Activated gamma-delta T cell (primary cell): ENCODE results near the gene KRT85.
"Not testable (repeated sequence)": the region's sequence is repeated elsewhere in the genome, so short reads cannot be mapped to it uniquely, and the experiment has no call there.

Experiments used
- DNase-seq: peaks from one replicate; lab custom pipeline; 2025; lab: John Stamatoyannopoulos, UW

KRT85 gene

GRCh38 chr12:52323416-52324152, 43.7 kb downstream of the KRT85 start:
- DNase-seq, result no peak

GRCh38 chr12:52323001-52323400, 44.3 kb downstream of the KRT85 start:
- DNase-seq, result no peak

GRCh38 chr12:52322069-52322468, 45.2 kb downstream of the KRT85 start:
- no peak for DNase-seq

GRCh38 chr12:52321418-52321817, 45.9 kb downstream of the KRT85 start:
- DNase-seq, result no peak

- no peak for DNase-seq
Observed at GRCh38 chr12:52320784-52321400, 46.4 kb downstream of the KRT85 start, which contains the start of gene KRT83. Gene KRT83, minus strand, starts transcription at chr12:52321398. Its CDS starts 63 bp downstream, at chr12:52321335.

- DNase-seq, result no peak
Observed at GRCh38 chr12:52319097-52319496, 48.2 kb downstream of the KRT85 start.

GRCh38 chr12:52318241-52318990, 48.9 kb downstream of the KRT85 start:
- no peak for DNase-seq

GRCh38 chr12:52317468-52318052, 49.7 kb downstream of the KRT85 start:
- DNase-seq, result no peak

- DNase-seq, result no peak
Observed at GRCh38 chr12:52316701-52317100, 50.6 kb downstream of the KRT85 start.

GRCh38 chr12:52316290-52316689, 51.0 kb downstream of the KRT85 start:
- no peak for DNase-seq

GRCh38 chr12:52315721-52316120, 51.6 kb downstream of the KRT85 start:
- DNase-seq, result not testable (repeated sequence)

GRCh38 chr12:52314511-52314910, 52.8 kb downstream of the KRT85 start:
- DNase-seq, result no peak

GRCh38 chr12:52313926-52314325, 53.4 kb downstream of the KRT85 start:
- no peak for DNase-seq

- no peak for DNase-seq
Observed at GRCh38 chr12:52313461-52313860, 53.8 kb downstream of the KRT85 start.

GRCh38 chr12:52312086-52312485, 55.2 kb downstream of the KRT85 start:
- DNase-seq, result no peak

- no peak for DNase-seq
Observed at GRCh38 chr12:52311285-52311648, 56.0 kb downstream of the KRT85 start.

- no peak for DNase-seq
Observed at GRCh38 chr12:52310622-52311284, 56.5 kb downstream of the KRT85 start.
